NCI-H128 (cell line): Measurements from ENCODE around the gene AGRP.
"Not testable (repeated sequence)": the region's sequence is repeated elsewhere in the genome, so short reads cannot be mapped to it uniquely, and the experiment has no call there.

ENCODE experiments used
- DNase-seq: peaks from one replicate; lab custom pipeline; 2025; ENCODE audit not compliant: unreplicated experiment; lab: John Stamatoyannopoulos, UW

AGRP gene, protein sequence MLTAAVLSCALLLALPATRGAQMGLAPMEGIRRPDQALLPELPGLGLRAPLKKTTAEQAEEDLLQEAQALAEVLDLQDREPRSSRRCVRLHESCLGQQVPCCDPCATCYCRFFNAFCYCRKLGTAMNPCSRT

DNA sequence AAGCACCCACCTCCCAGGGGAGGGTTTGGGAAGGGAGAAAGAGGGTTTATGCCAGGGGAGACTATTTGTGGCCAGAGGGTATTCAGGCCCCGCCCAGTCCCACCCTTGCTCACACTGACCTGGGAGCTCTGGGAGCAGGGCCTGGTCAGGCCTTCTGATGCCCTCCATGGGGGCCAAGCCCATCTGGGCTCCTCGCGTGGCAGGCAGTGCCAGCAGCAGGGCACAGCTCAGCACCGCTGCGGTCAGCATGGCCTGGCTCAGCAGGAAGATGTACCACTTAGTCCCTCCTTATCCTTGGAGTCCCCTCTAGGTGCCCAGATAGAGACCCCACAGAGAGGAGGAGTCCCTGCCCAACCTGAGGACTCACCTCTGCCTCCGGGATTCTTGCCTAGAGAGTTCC, at the start of gene AGRP:
TSS of gene AGRP (minus strand) at position 398 of the 400 bp plus-strand sequence. CDS start at position 249, 149 bp downstream.
- no peak for DNase-seq

DNA sequence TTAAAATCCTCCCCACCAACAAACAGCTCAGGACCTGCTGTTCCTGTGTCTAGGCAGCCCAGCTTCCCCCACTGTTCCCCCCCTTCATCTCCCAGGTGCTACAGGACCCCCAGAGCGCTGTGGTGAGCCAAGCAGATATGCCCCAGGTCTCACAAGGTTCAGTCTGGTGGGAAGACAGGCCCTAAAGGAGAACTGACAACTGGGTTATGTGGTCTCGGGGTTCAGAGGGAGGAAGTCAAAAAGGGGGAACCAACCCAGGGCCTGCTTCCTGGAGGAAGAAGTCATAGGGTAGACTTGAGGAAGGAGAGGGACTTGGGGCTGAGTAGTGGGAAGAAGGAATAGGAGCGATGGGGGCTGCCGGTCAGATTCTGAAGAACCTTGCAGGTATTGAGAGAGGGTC, 47.9 kb upstream of the AGRP start:
- no peak for DNase-seq

DNA sequence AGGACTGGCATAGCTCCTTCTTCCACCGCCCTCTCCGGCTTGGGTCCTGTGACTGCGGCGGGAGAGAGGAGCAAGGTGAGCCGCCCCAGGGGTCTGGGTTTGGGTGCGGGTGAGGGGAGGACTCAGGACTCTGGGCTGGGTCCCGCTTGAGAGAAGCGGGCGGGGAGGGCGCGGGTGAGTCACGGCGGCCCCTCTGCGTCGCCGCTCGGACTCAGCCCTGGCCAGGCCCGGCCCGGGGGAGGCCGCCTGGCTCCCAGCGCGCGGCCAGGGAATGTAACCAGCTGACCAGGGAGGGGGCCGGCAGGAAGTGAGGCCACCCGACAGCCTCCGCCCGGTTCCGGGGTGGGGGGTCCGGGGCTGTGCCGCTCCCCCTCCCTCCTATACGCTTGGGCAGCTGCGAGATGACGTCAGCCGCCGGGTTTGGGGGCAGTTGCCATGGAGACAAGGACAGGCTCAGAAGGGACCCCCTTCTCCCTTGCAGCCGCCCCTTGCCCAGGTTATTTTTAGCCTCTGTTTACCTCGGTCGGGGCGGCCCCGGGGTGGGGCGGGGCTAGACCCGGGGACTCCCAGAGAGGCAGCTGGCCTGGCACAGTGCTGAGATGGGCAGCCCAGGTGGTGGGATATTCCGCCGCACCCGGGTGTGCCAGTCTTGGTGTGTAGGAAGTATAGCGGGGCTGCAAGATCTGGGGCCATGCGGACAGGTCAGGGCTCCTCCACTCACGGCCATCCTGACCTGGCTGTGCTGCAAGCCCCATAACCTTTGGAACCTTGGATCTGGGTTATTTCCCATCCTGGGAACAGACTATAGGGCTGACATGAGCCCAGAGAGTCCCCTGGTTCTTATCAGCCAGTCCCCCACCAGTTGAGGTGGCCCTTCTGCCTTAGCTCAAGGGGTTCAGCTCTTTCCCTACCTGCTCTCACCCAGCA, 46.9 kb upstream of the AGRP start:
- no peak for DNase-seq

DNA sequence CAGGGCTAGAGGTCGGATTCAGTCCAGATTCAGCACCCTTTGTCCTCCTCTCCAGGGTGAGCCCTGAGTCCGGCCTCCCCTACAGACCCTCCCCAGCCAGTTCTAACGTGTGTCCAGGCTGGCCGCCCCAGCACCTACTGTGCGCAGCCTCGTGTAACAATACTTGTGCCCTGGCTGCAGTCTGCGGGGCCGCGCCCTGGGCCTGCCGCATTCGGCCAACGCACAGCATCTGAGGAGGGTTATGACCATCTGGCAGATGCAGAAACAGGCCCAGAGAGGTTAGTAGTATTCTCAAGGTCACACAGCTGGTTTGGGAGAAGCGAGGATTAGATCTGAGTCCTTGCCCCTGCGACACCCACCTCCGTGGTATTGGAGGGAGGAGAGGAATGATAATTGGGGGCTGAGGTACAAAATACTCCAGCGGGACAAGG, 46.2 kb upstream of the AGRP start:
- DNase-seq: no peak

DNA sequence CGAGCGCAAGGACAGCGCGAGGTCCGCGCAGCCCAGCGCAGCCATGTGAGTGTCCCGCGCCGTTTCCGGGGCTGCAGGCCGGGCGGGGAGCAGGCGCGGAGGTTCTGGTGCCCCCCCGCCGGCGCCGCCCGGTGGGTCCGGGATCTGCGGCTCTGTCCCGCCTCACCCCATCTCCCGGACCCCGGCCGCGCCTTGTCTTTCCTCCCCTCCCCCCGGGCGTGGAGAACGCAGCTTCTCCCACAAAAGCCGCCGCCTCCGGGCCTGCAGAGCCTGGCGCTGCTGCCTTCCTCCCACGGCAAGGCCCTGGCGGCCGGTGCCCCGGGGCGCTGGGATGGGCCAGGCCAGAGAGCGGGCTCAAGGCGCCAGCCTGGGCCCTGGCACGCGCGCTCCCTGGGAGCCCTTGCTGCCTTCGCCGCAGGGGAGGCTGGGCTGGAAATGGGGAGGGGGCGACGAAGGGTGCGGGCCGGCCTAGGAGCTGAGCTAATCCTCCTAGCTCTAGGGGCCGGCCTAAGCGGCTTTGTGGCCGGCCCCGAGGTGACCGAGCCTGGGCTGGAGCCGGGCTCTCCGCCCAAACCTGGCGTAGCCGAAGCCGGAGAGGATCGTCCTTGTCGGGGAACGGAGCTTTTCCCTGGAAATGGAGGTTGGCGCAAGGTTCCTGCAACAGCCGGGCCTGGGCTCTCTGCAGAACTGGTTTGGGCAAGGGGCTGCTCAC, 45.7 kb upstream of the AGRP start:
- no peak for DNase-seq

DNA sequence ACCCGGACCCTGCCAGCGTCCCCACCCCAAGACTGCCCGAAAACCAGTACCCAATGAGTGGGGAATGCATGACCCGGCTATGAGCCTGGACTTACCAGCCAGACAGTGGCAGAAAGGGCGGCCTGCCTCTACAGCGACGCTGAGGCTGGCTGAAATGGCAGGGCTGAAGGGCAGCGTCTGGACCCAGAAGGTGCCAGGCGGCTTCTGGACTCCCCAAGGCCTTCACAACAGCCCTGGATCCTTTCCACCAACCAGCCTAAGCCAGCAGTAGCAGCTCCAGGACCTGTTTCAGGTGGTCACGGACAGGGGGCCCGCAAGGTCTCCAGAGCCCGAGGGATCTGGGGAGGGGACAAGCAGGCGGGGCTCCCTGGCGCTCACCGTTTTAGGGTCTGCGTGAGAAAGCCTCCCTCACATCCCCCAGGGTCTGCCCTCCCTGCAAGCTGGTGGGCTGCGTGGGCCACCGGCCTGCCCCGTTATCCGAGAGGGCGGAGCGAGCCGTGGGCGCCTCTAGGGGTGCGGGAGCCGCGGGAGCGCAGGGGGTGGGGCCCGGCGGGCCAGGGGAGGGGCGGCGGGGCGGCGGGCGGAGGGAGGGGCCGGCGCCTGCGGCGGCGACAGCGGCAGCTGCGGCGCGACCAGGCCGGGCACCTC, 45.0 kb upstream of the AGRP start, which contains the start of gene RIPOR1:
TSS of gene RIPOR1 (plus strand) at position 608 of the 648 bp plus-strand sequence. CDS start 9,618 bp downstream, outside the sequence.
- DNase-seq: no peak

DNA sequence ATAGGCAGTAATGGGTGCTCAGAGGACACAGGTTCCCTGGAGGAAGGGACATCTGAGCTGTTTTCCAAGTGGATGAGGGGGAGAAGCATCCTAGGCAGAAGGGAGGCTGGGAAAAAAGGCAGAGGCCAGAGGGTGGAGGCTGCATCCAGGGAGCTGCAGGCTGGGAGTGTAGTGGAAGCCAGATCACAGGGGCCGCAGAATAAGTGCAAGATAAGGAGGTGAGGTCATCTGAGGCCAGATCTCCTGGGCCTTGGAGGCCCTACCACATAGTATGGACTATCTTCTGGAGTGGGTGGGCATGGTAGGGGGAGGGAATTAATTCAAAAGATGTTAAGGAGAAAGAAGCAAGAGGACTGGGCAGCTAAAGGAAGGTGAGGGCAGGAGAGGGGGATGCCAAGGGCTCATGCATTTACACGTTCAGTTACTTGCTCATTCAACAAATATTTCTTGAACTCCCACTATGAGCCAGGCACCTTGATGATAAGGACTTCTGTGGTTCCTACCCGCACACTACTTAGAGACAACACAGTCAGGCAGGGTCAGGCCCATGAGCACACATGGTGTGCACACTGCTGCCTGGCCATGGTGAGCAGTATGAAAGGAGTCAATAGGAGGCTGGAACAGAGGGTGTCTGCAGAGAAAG, 42.9 kb upstream of the AGRP start:
- no peak for DNase-seq

DNA sequence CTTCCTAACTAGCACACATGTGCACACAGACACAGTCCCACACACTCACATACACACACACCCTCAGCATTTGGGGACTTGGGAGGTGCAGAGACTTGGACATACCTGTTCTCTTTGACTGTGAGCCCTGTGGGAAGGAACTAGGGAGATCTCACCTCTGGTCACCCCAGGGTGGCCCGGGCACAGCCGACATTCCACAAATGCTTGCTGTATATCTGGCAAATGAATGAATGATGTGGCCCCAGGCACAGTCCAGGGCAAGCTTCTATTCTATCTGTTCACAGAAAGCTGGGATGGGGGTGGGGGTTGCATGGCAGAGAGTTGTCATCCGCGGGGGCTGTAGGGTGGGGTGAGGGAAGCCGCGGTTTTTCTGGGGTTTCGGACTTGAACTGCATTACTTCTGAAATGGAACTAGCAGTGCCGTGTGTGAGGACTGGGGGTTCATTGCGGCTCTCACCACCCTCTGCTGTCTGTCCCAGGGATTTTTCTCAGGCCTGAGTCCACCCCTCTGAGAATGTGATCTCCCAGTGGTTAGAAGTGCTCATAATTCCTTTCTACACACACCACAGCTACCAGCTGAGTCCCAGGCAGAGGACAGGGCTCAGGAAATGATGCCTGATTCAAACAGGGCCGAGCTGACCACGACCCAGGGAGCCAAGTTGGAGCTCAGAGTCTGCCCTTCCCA, 42.0 kb upstream of the AGRP start:
- DNase-seq: no peak

DNA sequence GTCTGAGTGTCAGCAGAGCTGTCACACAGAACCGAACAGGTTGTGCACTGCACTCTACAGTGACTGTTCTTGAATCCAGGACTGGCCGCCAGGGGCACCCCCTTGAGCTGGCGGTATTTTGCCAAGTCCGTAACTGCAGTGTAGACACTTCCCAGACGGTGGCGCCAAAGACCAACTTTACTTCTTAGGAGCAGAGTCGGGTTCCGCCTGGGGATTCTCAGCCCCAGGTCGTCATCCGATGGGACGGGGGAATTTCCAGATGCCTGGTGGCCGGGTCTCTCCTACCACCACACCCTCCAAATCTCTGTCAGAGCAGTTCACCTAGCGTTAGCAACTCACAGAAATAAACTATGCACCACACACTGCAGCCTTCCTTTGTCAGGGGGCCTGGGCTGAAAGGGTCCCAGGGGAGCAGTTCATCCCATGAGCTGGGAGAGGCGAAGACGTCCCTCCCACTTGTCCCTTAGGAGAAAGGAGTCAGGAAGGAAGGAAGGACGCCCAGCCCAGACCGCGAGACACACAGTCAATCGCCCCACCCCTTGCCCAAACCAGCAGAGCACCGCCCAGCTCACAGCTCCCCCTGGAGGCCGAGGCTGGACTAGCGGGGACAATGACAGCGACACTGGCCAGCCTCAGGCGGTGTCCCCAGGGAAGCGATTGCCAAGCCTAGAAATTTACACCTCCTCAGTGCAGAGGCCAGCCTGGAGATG, 37.9 kb upstream of the AGRP start:
- peak; percentile 89 for DNase-seq

DNA sequence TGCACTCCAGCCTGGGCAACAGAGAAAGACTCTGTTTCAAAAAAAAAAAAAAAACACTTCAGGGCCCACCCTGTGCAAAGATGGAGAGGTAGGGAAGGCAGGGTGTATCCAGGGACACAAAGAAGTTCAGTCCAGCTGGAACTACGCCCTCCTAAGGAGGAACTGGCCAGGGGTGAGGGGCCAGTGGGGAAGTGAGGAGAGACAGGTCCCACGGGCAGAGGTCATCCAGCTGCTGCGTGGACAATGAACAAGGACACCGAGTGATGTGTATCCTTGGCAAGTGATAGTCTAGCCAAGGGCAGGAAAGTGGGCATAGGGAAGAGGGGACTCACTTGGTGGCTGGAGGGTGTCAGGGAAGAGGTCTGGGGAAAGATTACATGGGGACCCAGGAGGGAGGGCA, 35.9 kb upstream of the AGRP start:
- DNase-seq: no peak

DNA sequence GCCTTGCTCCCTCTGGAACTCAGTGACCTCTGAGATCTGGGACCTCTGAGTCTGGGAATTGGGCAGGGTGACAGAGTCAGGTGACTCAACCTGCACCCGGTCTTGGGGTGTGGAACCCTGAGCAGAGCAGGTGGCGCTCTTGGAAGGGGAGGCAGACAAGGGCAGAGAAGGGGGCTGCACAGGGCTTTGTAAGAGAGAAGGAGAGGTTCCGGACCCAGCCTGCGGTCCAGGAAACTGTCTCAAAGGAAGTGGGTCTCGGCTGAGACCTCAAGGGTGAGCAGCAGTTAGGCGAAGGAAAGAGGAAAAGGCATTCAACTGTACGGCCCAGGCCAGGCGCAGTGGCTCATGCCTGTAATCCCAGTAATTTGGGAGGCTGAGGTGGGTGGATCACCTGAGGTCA, 35.3 kb upstream of the AGRP start:
- DNase-seq: no peak

DNA sequence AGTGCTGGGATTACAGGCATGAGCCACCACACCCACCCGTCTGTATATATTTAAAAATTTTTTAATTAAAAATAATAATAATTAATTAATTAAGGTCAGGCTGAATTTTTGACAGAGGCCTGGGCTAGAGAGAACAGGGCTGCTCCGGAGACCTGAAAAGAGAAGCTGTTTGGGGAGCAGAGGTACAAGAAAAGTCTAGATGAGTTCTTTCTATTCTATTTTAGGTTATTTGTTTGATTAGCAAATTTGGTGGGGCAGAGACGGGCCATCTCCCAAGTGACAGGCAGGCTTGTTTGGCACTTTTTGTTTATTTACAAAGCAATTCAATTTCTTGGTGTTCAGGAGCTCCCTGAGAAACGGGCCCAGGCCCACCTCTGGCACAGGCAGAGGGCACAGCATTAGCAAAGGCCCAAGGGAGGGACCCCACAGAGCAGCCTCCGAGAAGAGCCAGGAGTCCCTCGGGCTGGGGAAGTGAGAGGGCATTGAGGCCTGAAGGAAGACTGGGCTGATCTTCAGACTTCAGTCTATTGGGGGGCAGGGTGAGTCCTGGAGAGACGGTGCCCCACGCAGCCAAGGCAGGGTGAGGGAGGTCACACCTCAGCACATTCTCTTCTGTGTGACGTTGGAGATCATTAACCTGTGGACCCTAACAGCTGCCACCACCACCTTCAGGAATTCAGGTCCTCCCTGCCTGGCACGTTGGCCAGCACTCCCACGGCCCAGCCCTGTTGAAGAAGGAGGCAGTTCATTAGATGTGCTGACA, 34.5 kb upstream of the AGRP start:
- DNase-seq: no peak

DNA sequence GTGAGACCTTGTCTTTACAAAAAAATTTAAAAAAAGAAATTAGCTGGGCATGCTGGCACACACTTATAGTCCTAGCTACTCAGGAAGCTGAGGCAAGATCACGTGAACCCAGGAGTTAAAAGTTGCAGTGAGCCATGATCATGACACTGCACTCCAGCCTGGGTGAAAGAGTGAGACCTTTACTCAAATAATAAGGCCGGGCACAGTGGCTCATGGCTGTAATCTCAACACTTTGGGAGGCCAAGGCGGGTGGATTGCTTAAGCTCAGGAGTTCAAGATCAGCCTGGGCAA, 33.8 kb upstream of the AGRP start:
- no peak for DNase-seq

DNA sequence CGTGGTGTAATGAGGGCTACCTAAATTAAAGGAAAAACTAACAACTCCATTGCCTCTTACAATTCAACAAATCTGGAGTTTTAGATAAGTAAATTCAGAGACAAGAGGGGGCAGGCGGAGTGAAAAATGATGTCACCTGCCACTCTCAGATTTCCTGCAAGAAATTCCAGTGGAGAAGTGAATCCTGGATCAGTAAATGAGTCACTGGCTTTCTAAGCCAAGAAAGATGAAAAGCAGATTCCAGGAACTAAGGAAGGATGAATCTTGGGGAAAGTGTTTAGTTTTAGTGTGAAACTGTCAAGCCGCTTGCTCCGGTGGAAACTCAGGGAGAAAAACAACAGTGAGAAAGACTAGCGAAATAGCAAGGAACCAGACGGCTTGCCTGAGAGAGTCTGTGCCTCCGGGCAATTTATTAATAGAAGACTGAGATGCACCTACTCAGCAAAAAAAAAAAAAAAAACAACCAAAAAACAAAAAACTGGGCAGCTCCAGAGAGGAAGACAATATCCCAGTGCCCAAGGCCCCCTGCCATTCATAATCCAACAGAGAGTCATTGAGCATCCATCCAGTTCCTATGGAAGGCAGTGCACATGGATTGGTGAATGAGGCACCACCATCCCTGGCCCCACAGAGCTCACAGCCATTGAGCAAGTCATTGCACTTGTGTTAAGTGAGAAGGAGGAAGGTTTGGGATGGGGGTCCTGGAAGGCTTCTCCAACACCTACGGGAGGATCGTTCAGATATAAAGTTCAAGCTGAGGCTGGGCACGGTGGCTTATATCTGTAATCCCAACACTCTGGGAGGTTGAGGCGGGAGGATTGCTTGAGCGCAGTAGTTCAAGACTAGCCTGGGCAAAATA, 33.2 kb upstream of the AGRP start:
- no peak for DNase-seq

DNA sequence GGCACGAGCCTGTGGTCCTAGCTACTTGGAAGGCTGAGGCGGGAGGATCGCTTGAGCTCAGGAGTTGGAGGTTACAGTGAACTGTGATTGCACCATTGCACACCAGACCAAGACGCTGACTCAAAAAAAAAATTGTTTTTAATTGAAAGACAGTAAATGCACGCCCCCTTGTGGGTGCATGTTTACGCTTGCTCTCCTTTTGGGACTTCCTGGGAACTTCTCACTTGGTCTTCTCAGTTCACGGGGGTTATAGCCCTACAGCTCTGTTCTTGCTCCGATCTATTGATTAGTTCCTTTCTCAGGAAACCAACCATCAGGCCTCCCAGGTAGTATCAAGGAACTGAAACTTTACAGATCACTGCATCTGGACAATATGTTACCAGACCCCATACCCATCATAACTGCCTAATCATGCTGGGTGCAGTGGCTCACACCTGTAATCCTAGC, 31.1 kb upstream of the AGRP start:
- DNase-seq: no peak

DNA sequence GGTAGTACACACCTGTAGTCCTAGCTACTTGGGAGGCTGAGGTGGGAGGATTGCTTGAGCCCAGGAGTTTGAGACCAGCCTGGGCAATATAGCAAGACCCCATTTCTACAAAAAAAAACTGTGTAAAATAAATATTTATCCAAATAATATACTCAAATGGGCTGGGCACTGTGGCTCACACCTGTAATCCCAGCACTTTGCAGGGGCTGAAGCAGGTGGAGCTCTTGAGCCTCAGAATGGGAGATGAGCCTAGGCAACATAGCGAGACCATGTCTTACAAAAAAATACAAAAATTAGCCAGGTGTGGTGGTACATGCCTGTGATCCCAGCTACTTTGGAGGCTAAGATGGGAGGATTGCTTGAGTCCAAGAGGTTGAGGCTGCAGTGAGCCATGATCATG, 30.5 kb upstream of the AGRP start:
- not testable (repeated sequence) for DNase-seq

DNA sequence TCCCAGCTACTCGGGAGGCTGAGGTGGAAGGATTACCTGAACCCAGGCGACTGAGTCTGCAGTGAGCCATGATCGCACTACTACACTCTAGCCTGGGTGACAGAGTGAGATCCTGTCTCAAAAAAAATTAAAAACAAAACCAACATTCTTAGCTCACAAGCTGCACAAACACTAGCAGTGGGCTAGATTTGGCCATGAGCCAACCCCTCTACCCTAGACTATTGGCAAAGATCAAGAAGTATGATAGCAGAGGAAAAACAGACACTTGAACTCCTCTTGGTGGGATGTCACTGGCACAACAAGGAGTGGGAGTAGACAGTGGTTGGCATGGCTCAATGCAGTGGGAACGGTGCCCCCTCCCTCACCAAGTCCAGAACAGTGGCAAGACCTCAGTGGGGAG, 25.7 kb upstream of the AGRP start:
- no peak for DNase-seq

DNA sequence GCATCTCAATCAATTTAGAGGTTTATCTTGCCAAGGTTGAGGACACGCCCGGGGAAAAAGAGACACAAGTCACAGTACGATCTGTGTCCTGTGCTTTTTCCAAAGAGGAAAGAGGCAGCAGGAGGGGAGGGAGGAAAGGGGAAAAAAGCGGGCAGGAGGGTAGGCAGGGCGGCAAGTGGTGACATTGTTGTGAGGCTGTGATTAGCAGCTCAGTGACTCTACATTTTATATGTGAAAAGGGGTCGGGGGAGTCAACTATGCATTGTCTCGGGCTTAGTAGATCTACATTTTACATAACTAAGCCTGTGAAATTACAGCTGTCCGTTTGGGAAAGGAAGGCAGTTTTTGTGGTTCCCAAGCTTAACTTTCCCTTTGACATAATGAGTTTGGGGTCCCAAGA, 23.1 kb upstream of the AGRP start:
- no peak for DNase-seq
